Measurements from ENCODE around the gene SEC14L5.

SEC14L5 gene

DNA sequence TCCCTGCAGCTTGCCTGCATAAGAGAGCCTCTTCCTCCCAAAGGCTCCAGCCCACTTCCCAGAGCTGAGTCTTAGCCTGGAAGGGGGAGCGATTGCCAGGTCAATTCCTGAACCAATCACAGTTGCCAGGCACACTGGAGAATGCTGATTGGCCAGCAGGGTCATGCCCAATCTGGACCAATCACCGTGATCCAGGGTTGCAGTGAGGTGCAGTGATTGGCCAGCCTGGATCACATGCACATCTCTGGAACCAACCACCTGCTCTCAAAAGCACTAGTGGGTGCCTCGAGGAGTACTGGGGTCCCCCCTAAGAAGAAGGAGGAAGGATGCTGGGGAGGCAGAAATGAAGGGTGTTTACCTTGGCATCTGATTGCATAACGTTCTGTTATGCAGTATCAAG is 57.2 kb downstream of the SEC14L5 start:
- Histone ChIP-seq H3K27me3 (ENCODE audit: insufficient read depth, low read length) (no peaks in the 10 kb centered on the region; the same call in 1 of the 2 replicates), H3K4me2 (ENCODE audit: low read length) (no peak overlapping the region), H3K4me1 (ENCODE audit: insufficient read depth, low read length, severe bottlenecking) (no peaks in the 10 kb centered on the region), H3K9me3 (ENCODE audit: low read length) (no peaks in the 10 kb centered on the region), H2AFZ (ENCODE audit: low read length) (no peak overlapping the region), H3K27ac (ENCODE audit: low read depth, low read length, poor library complexity, severe bottlenecking) (no peak overlapping the region), H3K79me2 (ENCODE audit: insufficient read depth, low read length) (no peaks in the 10 kb centered on the region), H3K9ac (ENCODE audit: low read length) (no peak overlapping the region), H4K20me1 (ENCODE audit: insufficient read depth, low read length) (no peaks in the 10 kb centered on the region), H3K4me3 (ENCODE audit: low read depth, low read length, poor library complexity, severe bottlenecking) (no peak overlapping the region), H3F3A (ENCODE audit: insufficient read depth, low read length) (no peaks in the 10 kb centered on the region), H3K9me2 (ENCODE audit: low read depth, low read length) (no peaks in the 10 kb centered on the region), H3K36me3 (ENCODE audit: insufficient read depth, low read length) (no peaks in the 10 kb centered on the region)
- TF ChIP-seq EZH2 (IDR thresholded peaks at IDR 0.05; ENCODE audit: borderline replicate concordance, low read length): no peak
- TF ChIP-seq, protein P1, sequence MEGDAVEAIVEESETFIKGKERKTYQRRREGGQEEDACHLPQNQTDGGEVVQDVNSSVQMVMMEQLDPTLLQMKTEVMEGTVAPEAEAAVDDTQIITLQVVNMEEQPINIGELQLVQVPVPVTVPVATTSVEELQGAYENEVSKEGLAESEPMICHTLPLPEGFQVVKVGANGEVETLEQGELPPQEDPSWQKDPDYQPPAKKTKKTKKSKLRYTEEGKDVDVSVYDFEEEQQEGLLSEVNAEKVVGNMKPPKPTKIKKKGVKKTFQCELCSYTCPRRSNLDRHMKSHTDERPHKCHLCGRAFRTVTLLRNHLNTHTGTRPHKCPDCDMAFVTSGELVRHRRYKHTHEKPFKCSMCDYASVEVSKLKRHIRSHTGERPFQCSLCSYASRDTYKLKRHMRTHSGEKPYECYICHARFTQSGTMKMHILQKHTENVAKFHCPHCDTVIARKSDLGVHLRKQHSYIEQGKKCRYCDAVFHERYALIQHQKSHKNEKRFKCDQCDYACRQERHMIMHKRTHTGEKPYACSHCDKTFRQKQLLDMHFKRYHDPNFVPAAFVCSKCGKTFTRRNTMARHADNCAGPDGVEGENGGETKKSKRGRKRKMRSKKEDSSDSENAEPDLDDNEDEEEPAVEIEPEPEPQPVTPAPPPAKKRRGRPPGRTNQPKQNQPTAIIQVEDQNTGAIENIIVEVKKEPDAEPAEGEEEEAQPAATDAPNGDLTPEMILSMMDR (IDR thresholded peaks at IDR 0.05; ENCODE audit: low read length): no peak

DNA sequence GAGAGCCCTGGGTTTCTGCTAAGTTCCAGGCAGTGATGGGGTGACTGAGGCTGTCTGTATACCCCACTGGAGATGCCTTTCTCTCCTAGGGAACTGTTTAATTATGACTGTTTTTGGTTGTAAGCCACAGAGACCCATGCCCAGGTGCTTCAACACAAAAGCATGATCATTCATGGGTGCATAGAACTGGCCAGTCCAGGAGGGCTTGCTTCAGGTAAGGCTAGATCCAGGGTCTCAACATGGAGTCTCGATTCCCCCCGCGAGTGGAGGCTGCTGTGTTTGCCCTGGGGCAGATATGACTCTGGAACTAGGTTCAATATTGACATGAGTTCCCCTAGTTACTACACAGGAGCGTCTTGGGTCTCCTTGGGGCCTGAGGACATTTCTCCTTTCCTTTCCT is 57.8 kb downstream of the SEC14L5 start:
- H3K9me2 ChIP-seq (ENCODE audit: low read depth, low read length): no peaks in the 10 kb centered on the region
- no peak overlapping the region for H2AFZ ChIP-seq (ENCODE audit: low read length)
- H3K9ac ChIP-seq (ENCODE audit: low read length): no peak overlapping the region
- H3K79me2 ChIP-seq (ENCODE audit: insufficient read depth, low read length): no peaks in the 10 kb centered on the region
- H3K4me2 ChIP-seq (ENCODE audit: low read length): no peak overlapping the region
- H3K9me3 ChIP-seq (ENCODE audit: low read length): no peaks in the 10 kb centered on the region
- H3K4me3 ChIP-seq (ENCODE audit: low read depth, low read length, poor library complexity, severe bottlenecking): no peak overlapping the region
- TF ChIP-seq, protein P1 (IDR thresholded peaks at IDR 0.05; ENCODE audit: low read length): no peak
- no peak for TF ChIP-seq EZH2 (IDR thresholded peaks at IDR 0.05; ENCODE audit: borderline replicate concordance, low read length)
- H3K36me3 ChIP-seq (ENCODE audit: insufficient read depth, low read length): no peaks in the 10 kb centered on the region
- H3K27me3 ChIP-seq (ENCODE audit: insufficient read depth, low read length): no peaks in the 10 kb centered on the region; the same call in 1 of the 2 replicates
- no peaks in the 10 kb centered on the region for H3F3A ChIP-seq (ENCODE audit: insufficient read depth, low read length)
- H3K4me1 ChIP-seq (ENCODE audit: insufficient read depth, low read length, severe bottlenecking): no peaks in the 10 kb centered on the region
- H4K20me1 ChIP-seq (ENCODE audit: insufficient read depth, low read length): no peaks in the 10 kb centered on the region
- no peak overlapping the region for H3K27ac ChIP-seq (ENCODE audit: low read depth, low read length, poor library complexity, severe bottlenecking)

DNA sequence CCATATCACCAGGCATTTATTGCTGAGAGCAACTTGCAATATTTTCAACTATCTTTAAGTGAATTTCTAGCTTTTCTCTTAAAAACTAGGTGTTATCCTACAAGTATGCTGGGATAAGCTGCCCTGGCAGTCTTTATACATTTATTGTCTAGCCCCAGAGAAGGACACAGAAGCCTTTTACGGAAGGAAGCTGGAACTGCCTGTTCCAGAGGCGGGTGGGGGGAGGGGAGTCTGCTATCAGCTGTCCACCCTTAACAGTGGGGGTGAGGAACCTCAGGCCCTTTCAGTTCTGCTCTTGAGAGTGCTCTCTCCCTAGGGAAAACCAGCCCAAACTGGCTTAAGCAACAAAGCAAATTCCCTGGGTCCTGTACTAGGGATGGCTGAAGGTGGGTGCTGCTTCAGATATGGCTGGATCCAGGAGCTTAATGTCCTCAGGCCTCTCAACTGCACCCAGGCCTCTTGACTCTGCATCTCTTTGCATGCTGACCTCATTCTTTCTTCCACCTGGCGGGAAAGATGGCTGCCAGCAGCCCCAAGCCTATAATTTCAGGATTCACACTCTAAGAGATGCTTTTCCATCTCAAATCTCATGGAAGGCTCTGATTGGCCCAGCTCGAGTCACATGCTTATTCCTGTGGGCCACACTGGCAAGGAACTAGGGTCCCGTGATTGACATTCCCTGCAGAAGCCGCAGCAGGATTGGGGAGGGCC is 59.0 kb downstream of the SEC14L5 start:
- Histone ChIP-seq H3K9me3 (ENCODE audit: low read length) (no peaks in the 10 kb centered on the region), H3K27me3 (ENCODE audit: insufficient read depth, low read length) (no peaks in the 10 kb centered on the region; the same call in 1 of the 2 replicates), H4K20me1 (ENCODE audit: insufficient read depth, low read length) (no peaks in the 10 kb centered on the region), H3K79me2 (ENCODE audit: insufficient read depth, low read length) (no peaks in the 10 kb centered on the region), H3K27ac (ENCODE audit: low read depth, low read length, poor library complexity, severe bottlenecking) (no peak overlapping the region), H3K4me3 (ENCODE audit: low read depth, low read length, poor library complexity, severe bottlenecking) (no peak overlapping the region), H3F3A (ENCODE audit: insufficient read depth, low read length) (no peaks in the 10 kb centered on the region), H3K36me3 (ENCODE audit: insufficient read depth, low read length) (no peaks in the 10 kb centered on the region), H3K9ac (ENCODE audit: low read length) (no peak overlapping the region), H3K9me2 (ENCODE audit: low read depth, low read length) (no peaks in the 10 kb centered on the region), H3K4me1 (ENCODE audit: insufficient read depth, low read length, severe bottlenecking) (no peaks in the 10 kb centered on the region), H3K4me2 (ENCODE audit: low read length) (no peak overlapping the region), H2AFZ (ENCODE audit: low read length) (no peak overlapping the region)
- TF ChIP-seq EZH2 (IDR thresholded peaks at IDR 0.05; ENCODE audit: borderline replicate concordance, low read length): no peak
- TF ChIP-seq, protein P1 (IDR thresholded peaks at IDR 0.05; ENCODE audit: low read length): no peak
